HG02852 (cell line): ENCODE data around the gene NKX6-2.

Experiments
- ATAC-seq: cut with Tn5 transposase; IDR thresholded peaks from one replicate; pipeline ENCODE4 v1.9.1; 2021; ENCODE audit warnings: mild to moderate bottlenecking, moderate library complexity; ENCODE audit not compliant: unreplicated experiment

NKX6-2 gene

DNA sequence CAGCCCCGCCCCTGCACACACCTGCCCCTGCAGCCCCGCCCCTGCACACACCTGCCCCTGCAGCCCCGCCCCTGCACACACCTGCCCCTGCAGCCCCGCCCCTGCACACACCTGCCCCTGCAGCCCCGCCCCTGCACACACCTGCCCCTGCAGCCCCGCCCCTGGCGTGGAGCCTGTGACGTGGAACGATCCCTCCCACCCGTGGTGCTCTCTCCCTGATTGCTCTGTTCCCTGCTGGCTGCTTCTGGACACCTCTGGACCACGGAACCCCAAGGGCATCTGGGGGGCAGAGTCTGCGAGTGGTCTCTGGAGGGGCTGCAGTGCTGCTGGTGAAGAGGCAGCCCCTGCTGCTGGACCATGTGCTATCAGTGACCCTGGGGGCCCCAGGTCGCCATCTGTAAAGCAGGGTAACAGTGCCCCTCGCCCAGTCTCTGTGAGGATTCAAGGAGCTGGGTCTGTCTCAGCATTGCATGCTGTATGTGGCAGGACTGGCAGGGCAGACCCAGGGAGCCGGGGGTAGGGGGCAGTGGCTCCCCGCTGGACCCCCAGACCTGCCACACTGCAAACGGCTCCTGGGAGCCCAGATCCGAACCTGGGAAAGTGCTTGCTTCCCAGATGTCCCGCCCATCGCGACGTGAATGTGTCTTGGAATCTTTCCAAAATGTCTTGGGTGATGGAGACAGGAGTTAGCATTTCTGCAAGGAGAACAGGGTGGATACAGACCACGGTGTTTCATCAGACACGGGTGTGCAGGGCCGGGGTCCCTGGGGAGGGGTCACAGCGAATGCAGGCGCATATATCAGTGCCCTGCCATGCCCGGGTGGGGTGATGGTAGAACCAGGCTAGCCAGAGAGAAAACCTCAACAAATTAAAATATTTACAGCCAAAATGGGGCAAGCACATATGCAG is 27.9 kb upstream of the NKX6-2 start:
- ATAC-seq = no peak

- ATAC-seq = no peak
Measured at GRCh38 chr10:132813001-132813401, 27.1 kb upstream of the NKX6-2 start.

DNA sequence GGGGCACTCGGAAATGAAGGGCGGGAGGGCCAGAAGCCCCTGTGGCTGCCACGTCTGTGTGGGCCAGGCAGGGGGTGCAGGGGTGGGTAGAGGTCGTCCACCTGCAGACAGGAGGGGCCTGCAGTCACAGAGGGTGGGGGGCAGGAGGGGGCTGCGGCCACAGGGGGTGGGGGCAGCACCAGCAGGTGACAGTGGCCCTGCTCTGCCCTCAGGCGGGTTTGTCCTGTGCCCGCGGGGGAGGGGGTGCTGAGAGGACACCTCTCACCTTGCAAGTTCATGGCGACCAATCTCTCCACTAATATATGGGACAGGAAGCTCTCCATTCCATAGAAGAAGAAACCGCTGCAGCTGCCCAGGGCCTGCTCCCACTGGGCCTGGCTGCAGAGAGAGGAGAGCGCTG is 26.6 kb upstream of the NKX6-2 start:
- ATAC-seq = no peak

DNA sequence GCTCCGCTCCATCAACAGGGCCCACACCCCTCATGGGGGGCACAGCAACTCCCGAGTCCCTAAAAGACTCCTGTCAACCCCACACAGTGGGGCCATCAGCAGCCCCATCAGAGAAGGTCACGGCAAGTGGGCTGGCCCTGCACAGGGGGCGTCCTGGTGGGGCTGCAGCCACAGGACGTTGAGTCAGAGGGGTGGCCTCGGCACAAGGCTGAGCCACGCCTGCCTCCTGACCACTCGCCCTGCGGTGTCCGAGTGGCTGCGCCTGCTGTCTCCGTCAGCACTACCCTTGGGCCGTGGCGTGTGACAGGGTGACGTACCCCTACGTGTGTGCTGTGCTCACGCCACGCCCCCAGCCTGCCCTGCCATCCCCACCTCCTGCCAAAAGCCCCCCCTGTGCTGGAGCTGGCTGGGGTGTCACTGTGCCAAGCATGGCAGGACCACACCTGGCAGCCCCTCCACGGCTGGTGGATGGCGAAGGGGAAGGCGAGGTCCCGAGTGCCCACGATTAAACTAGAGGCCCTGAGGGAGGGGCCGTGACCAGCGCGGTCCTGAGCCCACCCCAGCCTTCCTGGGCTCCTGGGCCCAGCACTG is 26.0 kb upstream of the NKX6-2 start:
- no peak for ATAC-seq

DNA sequence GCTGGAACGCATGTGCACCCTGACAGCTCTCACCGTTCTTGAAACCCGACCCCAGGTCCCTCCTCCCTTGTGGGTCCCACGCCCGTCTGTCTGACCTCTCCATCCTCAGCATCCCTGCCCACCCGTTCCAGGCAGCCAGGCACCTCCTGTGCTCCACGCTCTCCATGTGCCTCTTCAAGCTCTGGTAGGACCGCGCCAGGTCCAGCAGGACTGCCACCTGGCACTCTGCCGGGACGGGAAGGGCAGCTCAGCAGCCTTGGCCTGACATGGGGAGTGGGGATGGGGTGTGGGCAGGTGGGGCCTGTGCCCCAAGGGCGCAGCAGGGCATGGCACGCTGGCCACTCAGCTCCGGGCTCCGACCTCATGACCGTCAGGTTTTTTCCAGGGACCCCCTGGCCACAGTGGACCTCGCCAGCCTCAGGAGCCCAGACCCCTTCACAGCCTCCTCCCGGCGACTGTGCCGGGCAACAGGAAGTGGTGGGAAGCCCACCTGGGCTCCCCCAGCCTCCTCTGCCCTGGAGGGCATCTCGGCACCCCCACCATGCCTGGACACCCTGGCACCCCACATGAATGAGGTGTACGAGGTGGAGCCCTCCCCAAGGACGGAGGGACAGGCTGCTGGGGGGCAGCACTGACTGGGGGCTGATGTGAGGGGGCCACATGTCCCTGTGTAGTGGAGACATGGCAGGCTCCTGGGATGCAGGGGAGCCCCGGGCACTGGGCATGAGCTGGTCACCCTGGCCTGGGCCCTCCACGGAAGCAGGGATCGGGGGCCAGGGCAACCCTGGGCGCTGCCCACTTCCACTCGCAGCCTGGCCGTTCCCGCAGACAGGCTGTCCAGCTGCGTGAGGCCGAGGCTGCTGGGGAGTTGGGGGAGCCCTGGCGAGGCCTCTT is 25.1 kb upstream of the NKX6-2 start:
- ATAC-seq = no peak

DNA sequence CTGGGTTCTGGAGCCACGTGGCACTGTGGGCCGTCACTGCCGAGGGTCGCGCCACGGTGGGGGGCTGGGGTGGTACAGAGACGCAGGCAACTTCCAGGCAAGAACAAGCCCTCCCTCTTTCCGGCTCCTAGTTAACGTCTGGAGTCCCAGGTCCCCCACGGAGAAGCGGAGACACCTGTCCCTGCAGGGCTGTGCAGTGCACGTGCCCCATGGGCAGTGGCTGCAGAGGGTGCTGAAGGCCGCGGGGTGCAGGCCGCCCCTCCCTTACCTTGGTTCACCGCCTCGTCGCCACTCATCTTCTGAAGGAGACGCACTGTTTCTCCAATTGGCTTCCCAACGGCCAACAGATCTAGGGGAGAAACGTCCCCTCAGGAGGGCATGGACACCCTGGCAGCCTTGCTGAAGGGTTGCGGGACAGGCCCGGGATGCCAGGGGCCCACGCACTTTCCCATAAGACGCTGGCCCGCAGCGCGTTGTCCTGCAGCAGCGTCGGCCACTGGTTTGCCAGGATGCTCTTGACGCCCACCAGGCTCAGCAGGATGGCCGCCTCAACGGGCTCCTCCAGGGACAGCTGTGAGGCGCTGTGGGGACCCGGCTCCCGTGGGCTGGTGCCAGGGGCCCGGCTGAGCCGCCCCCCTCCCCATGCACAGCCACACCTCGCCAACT is 24.3 kb upstream of the NKX6-2 start:
- ATAC-seq = no peak

- ATAC-seq = no peak
Measured at GRCh38 chr10:132809232-132810140, 23.5 kb upstream of the NKX6-2 start.

- no peak for ATAC-seq
Measured at GRCh38 chr10:132808383-132809231, 22.7 kb upstream of the NKX6-2 start.

GRCh38 chr10:132807621-132808049 is 21.7 kb upstream of the NKX6-2 start:
- ATAC-seq = no peak

GRCh38 chr10:132806561-132807003 is 20.6 kb upstream of the NKX6-2 start:
- ATAC-seq = no peak

- ATAC-seq = no peak
Measured at GRCh38 chr10:132806110-132806509, 20.2 kb upstream of the NKX6-2 start.

- no peak for ATAC-seq
Measured at GRCh38 chr10:132805599-132805998, 19.7 kb upstream of the NKX6-2 start.

DNA sequence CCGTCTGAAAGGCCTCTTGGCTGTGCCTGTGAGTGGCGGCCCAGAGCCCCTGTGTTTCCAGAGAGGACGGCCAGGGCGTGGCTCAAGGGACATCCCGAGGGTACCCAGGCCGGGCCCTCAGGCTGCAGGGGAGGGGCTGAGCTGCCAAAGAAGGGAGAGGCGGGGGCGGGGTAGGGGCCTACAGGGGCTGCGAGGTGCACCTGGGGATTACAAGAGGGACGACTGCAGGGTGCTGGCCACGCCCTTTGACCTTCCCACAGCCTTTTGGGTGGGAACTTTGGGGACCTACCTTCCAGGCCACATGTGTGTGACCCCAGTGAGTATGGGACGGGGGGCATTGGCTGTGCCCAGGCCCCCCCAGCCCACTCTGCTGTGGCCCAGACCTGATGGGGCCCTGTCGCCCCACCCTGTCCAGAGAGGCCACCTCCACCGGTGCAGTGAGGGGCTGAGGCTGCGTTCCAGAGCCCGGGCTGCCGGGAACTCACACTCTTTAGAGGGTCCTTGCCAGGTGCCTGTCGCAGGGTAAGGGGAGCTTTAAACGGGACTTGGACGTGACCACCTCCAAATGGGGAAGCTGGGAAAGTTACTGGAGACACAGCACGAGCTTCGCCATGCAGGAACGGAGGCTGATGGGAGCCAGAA is 19.0 kb upstream of the NKX6-2 start:
- no peak for ATAC-seq

DNA sequence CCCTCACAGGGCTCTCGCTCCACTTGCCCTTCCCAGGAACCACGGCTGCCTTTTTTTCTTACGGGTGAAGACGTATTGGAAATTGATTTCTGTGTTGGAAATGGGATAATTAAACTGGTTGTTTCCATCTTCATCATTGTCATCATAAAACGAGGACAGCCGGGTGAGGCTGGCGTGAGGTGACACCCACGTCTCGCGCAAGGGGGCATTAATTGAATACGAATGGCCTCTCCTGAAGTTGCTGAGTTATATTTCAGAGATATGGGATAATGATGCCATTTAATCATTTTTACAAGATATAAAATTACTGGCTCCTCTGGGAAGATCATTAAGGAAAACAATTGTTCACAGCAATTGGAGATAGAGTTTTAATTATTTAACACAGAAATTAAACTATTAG is 18.3 kb upstream of the NKX6-2 start:
- no peak for ATAC-seq

- ATAC-seq = no peak
Measured at GRCh38 chr10:132803416-132804210, 17.7 kb upstream of the NKX6-2 start.

- no peak for ATAC-seq
Measured at GRCh38 chr10:132802694-132803320, 16.9 kb upstream of the NKX6-2 start.

DNA sequence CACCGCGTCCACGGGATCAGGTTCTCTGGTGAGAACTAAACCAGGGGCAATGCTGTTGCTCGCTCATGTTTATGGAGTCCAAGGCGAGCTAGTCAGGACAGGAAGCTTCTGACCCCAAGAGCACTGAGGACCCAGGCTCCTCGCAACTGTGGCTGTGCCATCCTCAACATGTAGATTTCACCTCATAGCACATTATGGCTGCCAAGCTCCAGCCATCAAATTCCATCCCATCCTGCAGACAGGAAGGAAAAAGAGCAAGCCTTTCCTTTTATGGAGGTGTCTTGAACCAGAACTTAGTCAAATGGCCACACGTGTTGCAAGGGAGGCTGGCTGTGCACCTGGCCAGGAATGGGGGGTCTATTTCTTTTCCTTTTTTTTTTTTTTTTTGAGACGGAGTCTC is 16.1 kb upstream of the NKX6-2 start:
- ATAC-seq = no peak
